GM12801 (cell line): ENCODE results near the gene PDE1C.

ENCODE experiments used
- TF ChIP-seq, protein P1 (sequence below): IDR thresholded peaks from one replicate; pipeline ENCODE4 v1.5.1; 2011; ENCODE audit warnings: control low read depth; ENCODE audit not compliant: insufficient read length; ENCODE audit errors: extremely low read depth

Gene PDE1C

DNA sequence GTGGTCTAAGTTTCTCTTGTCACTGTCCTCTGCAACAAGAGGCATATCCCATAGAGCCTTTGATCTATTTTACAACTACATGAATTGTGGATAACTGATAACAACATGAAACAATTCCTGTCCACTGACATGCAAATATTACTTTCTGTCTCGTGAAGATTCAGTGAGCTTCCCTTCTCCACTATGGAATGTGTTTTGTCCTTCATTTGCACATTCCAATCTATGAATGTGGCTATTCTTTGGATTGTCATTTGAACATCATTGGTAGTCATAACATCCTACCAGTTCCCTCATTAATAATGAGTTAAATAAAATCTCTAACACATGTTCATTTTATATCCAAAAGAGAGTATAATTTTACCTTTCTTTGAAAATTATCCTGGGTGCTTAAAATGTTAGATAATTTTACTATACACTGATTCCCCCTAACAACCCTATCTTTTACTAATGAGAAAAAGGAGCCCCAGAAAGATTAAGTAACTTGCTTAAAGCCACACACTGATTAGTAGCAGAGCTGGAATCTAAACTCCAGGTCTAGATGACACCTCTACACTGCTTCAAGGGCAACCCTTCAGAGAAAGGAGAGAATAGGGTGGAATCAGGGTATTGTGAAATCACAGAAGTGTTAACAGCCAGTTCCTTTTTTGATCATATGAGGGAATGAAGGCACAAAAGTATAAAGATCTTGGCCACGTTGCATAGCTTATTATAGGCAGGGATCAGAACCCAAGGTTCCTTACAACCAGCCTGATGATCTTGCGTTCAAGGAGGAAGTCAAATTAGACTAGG lies 39.1 kb downstream of the PDE1C start:
- TF ChIP-seq, protein P1, sequence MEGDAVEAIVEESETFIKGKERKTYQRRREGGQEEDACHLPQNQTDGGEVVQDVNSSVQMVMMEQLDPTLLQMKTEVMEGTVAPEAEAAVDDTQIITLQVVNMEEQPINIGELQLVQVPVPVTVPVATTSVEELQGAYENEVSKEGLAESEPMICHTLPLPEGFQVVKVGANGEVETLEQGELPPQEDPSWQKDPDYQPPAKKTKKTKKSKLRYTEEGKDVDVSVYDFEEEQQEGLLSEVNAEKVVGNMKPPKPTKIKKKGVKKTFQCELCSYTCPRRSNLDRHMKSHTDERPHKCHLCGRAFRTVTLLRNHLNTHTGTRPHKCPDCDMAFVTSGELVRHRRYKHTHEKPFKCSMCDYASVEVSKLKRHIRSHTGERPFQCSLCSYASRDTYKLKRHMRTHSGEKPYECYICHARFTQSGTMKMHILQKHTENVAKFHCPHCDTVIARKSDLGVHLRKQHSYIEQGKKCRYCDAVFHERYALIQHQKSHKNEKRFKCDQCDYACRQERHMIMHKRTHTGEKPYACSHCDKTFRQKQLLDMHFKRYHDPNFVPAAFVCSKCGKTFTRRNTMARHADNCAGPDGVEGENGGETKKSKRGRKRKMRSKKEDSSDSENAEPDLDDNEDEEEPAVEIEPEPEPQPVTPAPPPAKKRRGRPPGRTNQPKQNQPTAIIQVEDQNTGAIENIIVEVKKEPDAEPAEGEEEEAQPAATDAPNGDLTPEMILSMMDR, result no peak

DNA sequence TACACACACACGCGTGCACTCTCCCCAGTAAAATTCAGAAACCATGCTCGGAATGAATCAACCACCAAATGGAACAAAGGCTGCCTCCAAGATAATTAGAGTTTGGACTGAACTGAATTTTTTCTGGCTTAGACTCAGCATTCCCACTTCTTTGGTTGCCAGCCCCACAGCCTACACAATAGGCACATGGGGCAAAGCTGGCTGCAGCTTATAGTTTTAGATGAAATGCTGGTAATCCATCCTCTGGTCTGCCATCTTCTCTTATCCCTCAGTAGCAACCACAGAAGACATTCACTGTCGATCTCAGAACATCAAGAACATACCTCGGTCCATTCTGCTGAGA lies 44.2 kb downstream of the PDE1C start:
- TF ChIP-seq, protein P1, result no peak

- TF ChIP-seq, protein P1, result no peak
Measured at GRCh38 chr7:32025381-32026082, 44.7 kb downstream of the PDE1C start.

- TF ChIP-seq, protein P1, result no peak
Measured at GRCh38 chr7:32023376-32023775, 46.8 kb downstream of the PDE1C start.

- TF ChIP-seq, protein P1, result no peak
Measured at GRCh38 chr7:32022966-32023365, 47.2 kb downstream of the PDE1C start.

DNA sequence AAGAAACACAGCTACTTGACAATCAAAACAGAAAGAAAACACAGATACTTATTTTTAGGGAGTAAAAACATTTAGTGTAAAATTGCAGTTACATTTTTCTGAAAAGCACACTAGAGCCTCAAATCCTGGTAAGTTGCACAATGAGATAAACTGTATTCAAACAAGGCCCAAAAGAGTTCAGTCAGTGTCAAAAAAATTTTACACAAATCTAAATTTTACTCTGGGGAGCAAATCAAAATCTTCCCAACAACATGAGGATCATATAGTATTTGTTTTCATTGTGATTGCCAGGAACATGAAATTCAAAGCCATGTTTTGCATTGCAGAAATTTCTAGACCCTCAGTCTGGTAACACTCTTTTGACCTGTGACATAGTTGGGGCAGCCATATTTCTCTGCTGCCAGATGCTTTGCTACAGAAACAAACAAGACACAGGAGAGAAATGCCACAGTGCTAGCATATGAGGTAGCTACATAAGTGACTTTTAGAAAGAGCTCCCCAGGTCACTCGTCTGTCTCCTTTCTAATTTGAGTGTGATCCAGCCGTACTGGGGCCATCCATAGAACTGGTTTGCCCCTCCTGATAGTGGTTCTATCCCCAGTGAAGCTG lies 49.6 kb downstream of the PDE1C start:
- TF ChIP-seq, protein P1, result no peak

GRCh38 chr7:32018845-32019578 lies 51.2 kb downstream of the PDE1C start:
- TF ChIP-seq, protein P1, result no peak
